PC-9 (cell line): Measurements from ENCODE around the gene ZNF407.

Source experiments
- EZH2 ChIP-seq: fragments of 200-600 bp; sonication (generic); IDR thresholded peaks from 2 replicates; pipeline ENCODE4 v1.8.0; 2017; ENCODE audit warnings: antibody characterized with exemption, low read depth
- TF ChIP-seq, protein P1 (sequence below): fragments of 200-600 bp; sonication (generic); conservative IDR thresholded peaks from 2 replicates; pipeline ENCODE4 v1.6.1; 2017; ENCODE audit warnings: mixed run types, antibody characterized with exemption, mild to moderate bottlenecking, moderate library complexity

DNA sequence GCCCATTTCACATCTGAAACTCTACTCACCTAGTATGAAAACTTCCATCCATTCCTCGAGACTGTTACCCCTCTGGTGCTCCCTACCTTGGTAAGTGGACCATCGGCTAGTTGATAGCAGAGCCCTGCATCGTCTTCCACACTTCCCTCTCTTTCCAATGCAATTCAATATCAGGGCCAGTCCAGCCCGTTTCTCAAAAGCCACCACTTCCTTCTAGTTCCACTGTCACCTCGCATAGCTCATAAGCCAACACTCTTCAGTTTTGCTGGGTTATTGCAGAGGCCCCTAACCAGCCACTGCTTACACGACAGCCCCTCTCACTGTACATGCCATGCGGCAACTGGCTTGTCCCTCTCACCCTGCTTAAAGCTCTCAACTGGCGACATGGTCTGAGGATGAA is 10.2 kb upstream of the ZNF407 start:
- TF ChIP-seq, protein P1, sequence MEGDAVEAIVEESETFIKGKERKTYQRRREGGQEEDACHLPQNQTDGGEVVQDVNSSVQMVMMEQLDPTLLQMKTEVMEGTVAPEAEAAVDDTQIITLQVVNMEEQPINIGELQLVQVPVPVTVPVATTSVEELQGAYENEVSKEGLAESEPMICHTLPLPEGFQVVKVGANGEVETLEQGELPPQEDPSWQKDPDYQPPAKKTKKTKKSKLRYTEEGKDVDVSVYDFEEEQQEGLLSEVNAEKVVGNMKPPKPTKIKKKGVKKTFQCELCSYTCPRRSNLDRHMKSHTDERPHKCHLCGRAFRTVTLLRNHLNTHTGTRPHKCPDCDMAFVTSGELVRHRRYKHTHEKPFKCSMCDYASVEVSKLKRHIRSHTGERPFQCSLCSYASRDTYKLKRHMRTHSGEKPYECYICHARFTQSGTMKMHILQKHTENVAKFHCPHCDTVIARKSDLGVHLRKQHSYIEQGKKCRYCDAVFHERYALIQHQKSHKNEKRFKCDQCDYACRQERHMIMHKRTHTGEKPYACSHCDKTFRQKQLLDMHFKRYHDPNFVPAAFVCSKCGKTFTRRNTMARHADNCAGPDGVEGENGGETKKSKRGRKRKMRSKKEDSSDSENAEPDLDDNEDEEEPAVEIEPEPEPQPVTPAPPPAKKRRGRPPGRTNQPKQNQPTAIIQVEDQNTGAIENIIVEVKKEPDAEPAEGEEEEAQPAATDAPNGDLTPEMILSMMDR = no peak
- TF ChIP-seq EZH2 = no peak
